Fibroblast of villous mesenchyme (primary cell): Measurements from ENCODE around the gene C1orf159. TPM values are rescaled to one million over a fixed set of nuclear protein-coding genes. Genes with fewer than 3 reads are reported as not detected.
A peak's percentile ranks its signal among the peaks of the same experiment; 100 is the strongest.
"Not testable (repeated sequence)": the region's sequence is repeated elsewhere in the genome, so short reads cannot be mapped to it uniquely, and the experiment has no call there.

ENCODE experiments used
- DNase-seq: peaks from one replicate; pipeline ENCODE4 v3.0.0-alpha.2; 2010; ENCODE audit warnings: low read depth
- H3K4me3 ChIP-seq: 2 replicates; pipeline ENCODE4 v1.5.1; 2011; ENCODE audit warnings: low read depth, mild to moderate bottlenecking, low read length
- total RNA-seq: library from RNA; depleted of rRNA; stranded (reverse); fragments of >200 nt; gene quantifications from 2 replicates; pipeline ENCODE4 v1.2.3, GENCODE V29; 2012
- TF ChIP-seq, protein P1 (sequence below): IDR thresholded peaks from 2 replicates; pipeline ENCODE4 v1.5.1; 2012; ENCODE audit warnings: low read depth, mild to moderate bottlenecking, low read length; ENCODE audit not compliant: insufficient read depth

C1orf159 gene
- total RNA-seq, 1 donor: 6.5 TPM

DNA sequence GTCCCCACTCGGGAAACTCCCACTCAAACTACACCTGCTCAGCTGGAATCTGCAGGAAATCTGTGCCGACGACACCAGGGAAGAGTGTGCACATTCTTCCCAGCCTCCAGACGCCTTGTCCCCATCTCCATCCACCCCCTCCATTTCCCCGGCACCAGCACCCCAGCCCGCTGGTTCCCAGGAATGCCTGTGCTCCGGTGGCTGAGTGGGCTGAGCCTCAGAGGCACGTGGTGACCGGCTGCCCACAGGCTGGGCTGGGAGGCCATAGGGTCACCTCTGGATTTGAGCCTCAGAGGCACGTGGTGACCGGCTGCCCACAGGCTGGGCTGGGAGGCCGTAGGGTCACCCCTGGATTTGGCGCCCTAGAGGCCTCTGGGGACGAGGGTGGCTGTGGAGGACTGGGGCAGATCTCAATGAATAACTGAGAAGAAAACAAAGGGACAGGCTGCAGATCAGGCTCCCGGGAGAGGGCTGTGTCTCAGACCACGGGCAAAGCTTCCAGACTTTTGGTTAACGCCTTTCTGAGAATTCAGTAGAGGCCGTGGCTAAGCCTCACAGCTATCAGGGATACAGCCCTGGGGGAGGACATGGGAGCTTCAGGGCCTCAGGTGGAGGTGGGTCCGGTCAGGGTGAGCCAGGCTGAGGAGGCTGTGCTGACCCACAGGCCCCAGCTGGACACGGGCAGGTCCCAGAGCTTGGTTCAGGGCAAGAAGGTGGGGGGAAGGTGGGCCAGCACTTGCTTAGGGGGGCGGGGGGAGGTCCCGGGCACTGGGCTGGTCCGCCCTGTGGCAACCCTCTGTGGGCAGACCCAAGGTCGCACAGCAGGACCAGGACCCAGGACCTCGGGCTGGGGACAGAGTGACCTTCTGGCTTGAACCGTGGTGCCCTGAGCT lies 40.5 kb upstream of the C1orf159 start:
- H3K4me3 ChIP-seq: no peak overlapping the region
- no peak for DNase-seq
- TF ChIP-seq, protein P1, sequence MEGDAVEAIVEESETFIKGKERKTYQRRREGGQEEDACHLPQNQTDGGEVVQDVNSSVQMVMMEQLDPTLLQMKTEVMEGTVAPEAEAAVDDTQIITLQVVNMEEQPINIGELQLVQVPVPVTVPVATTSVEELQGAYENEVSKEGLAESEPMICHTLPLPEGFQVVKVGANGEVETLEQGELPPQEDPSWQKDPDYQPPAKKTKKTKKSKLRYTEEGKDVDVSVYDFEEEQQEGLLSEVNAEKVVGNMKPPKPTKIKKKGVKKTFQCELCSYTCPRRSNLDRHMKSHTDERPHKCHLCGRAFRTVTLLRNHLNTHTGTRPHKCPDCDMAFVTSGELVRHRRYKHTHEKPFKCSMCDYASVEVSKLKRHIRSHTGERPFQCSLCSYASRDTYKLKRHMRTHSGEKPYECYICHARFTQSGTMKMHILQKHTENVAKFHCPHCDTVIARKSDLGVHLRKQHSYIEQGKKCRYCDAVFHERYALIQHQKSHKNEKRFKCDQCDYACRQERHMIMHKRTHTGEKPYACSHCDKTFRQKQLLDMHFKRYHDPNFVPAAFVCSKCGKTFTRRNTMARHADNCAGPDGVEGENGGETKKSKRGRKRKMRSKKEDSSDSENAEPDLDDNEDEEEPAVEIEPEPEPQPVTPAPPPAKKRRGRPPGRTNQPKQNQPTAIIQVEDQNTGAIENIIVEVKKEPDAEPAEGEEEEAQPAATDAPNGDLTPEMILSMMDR: no peak

DNA sequence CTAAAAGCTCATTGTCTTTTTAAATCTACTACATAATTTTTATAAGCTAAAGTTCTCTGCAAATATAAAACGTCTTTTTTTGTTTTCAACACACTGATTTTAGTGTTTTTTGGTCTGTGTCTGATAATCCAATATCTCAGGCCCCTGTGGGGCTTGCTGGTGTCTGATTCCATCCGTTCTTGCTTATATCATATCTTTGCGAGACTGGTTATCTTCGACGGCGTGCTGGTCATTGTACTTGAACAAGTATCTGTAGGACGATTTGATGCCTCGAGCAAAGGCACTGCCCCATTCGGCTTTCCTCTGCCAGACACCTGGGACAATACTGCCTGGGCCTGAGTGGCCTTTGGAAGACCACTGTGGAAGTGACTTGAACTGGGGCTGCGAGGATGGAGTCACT lies 39.4 kb upstream of the C1orf159 start:
- DNase-seq: no peak
- TF ChIP-seq, protein P1: no peak
- no peak overlapping the region for H3K4me3 ChIP-seq

DNA sequence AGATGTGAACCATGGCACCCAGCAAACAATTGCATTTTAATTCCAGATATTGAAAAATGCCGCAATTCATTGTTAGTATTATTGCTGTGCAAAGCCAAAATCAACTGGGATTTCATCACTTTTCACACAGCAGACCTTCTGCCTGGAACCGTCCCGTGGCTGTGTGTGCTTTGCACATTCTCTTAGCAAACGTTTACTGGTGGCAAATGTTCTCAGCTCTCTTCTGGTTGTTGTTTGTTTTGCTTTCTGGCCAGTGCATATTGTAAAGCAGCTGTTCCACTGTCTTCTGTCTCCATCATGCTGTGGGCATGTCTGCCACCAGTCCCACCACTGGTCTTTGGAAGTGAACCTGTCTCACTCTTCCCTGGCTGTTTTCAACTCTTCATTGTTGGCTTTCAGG lies 38.0 kb upstream of the C1orf159 start:
- DNase-seq: peak; percentile 16

DNA sequence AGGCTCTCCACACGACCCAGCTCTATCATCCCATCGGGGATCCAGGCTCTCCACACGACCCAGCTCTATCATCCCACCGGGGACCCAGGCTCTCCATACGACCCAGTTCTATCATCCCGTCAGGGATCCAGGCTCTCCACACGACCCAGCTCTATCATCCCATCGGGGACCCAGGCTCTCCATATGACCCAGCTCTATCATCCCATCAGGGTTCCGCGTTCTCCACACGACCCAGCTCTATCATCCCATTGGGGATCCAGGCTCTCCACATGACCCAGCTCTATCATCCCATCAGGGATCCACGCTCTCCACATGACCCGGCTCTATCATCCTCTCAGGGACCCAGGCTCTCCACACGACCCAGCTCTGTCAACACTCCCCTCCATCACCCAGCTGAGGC lies 37.3 kb upstream of the C1orf159 start:
- H3K4me3 ChIP-seq, DNase-seq: not testable (repeated sequence)

More for the DNA sequence above, 38.0 kb upstream of the C1orf159 start:
- TF ChIP-seq, protein P1: no peak
- no peak overlapping the region for H3K4me3 ChIP-seq

DNA sequence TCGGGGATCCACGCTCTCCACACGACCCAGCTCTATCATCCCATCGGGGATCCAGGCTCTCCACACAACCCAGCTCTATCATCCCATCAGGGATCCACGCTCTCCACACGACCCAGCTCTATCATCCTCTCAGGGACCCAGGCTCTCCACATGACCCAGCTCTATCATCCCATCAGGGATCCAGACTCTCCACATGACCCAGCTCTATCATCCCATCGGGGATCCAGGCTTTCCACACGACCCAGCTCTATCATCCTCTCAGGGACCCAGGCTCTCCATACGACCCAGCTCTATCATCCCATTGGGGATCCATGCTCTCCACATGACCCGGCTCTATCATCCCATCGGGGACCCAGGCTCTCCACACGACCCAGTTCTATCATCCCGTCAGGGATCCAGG lies 36.5 kb upstream of the C1orf159 start:
- DNase-seq, H3K4me3 ChIP-seq: not testable (repeated sequence)

DNA sequence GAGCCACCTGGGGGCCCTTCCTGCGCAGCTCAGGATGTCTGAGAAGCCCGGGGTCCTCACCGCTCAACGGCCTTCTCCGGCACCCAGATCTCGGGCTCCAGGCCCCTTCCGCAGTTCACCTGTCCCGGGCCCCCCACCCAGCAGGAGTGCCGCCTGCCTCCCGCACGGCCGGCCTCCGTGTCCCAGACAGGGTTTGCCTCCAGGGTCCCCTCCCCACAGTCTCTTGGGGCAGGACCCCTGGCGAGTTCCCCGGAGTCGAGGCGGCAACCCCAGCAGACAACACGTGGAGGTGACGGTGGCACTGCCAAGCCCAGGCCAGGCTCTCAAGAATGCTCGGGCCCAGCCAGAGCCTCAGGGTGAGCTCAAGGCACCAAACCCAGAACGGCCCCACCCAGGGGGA lies 35.4 kb upstream of the C1orf159 start:
- DNase-seq: no peak
- no peak overlapping the region for H3K4me3 ChIP-seq
- TF ChIP-seq, protein P1: no peak

- H3K4me3 ChIP-seq: no peak overlapping the region
- TF ChIP-seq, protein P1: no peak
- DNase-seq: no peak
Measured at GRCh38 chr1:1150100-1150499, 34.2 kb upstream of the C1orf159 start.

DNA sequence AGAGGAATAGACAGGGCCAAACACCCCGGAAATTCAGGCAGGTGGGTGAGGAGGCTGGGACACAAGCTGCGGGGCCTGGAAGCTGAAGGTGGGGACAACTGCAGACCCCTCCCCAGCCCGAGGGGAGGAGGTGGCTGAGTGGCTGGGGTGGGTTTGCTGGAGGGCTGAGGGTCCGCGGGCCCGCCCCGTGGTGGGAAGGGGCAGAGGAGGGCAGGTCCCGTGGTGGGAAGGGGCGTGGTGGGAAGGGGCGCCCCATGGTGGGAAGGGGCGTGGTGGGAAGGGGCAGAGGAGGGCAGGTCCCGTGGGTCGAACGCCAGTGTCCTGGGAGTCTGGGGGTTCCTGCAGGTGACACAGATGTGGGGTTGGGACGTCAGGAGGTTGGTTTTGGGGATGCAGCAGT lies 33.5 kb upstream of the C1orf159 start:
- no peak for DNase-seq
- TF ChIP-seq, protein P1: no peak
- H3K4me3 ChIP-seq: no peak overlapping the region
